GM21367 (cell line): Measurements from ENCODE around the gene PKNOX2.

ENCODE experiments used
- ATAC-seq: cut with Tn5 transposase; IDR thresholded peaks from one replicate; pipeline ENCODE4 v1.9.1; 2021; ENCODE audit not compliant: unreplicated experiment

PKNOX2 gene

DNA sequence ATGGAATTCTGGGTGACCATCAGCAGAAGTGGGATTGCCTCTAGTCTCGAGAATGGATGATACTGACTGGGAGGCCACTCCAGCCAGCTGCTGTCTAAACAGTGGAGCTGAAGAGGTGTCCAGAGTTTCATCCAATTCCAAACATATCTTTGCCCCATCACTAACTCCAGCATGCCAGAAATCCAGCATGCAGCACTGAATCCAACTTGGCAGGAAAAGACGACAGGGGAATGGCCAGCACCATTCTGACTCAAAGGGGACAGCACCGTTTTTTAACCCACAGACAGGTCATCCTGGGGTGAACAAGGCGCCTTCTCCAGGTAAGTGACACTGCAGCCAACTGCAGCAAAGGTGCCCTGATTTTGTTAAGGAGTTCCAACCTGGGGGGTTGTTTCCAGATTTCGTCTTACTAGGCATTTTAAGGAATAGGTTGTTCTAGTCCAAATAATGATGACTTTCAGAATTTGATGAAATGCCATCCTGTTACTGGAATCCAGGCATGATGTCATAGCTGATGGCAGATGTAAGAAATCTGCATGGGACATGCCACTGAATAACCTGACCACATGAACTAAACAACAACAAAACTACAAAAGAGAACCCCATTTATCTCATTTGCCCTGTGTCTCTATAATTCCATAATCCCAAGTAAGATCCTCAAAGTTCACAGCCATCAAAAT lies 299.2 kb downstream of the PKNOX2 start:
- ATAC-seq: no peak

DNA sequence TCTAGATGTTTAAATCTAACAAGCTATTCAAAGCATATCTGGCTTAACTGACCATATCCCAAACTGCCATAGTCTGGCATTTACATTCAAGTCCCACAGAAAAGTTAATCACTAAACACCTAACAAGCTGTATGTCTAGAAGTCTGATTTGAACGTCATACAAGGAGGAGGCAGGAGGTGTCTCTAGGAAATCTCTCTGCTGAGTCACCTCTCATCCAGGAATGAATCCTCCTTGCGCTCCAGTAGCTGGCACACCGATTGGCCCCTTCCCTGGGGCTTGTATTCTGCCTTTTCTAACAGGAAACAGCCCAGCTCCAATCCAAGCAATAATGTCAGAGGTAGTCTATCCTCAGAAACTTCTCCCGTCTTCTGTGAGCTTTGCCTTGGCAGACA lies 299.7 kb downstream of the PKNOX2 start:
- no peak for ATAC-seq

DNA sequence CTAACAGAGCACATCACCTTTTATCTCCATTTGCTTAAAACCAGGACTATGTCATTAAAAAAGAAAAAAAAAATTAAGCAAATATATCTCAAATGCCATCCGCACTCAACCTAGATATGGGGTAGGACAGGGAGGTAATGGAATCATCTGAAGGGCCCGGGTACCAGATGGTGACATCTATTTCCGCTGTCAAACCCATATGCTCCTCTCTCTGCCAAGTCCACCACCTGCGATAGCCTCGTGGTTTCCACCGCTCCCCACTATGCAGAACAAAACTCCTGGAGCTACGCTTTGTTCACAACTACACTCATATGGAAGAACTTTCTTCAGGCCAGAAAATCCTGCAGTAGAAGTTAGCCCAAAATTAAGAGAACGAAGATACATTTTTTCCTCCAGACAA lies 300.1 kb downstream of the PKNOX2 start:
- no peak for ATAC-seq

DNA sequence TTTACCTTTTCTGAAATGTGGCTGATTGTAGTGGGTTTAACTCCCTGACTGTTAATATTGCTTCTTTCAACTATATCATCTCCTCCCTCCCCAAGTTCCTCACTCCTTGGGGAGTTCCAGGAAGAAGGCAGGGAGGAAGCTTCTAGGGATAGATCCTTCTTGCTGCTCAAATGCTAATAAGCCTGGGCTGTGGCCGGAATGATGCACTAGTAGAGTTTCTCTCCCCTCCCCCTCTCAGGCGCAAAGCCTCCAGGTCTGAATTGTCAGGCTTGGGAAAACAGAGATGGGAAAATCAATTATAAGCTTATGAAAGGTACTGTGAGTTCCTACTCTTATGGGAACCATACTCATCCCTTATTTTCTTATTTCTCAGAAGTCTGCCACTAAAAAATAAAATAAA lies 300.7 kb downstream of the PKNOX2 start:
- ATAC-seq: no peak

DNA sequence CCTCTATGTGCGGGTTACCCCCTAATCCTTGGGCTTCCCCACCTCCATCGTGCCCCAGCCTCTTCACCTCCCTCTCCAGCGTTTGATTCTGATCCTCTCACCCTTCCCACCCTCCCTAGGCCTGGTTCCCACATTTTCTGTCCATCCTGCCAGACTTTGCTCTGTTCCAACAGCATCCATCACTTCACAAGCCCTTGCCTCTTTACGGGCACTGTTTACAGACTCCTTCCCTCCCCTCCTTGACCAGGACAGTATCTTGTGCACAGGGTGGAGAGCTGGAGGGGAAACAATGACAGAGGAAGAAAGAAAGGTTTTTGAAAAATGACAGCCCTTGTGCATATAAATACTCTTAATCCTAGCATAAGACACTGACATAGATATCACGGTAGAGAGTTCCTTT lies 301.1 kb downstream of the PKNOX2 start:
- no peak for ATAC-seq

DNA sequence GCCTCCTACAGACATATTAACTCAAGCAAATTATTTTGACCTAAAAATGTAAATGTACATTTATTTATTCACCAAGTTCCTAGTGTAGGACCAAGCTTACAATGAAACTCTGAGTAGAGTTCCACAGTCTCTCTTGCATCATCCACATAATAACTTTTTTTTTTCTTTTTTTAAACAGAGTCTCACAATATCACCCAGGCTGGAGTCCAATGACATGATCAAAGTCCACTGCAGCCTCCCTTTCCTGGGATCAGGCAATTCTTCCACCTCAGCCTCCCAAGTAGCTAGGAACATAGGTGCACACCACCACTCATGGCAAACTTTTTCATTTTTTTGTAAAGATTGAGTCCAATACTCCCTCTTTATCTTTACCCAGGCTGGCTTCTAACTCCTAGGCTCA lies 303.5 kb downstream of the PKNOX2 start:
- ATAC-seq: no peak

DNA sequence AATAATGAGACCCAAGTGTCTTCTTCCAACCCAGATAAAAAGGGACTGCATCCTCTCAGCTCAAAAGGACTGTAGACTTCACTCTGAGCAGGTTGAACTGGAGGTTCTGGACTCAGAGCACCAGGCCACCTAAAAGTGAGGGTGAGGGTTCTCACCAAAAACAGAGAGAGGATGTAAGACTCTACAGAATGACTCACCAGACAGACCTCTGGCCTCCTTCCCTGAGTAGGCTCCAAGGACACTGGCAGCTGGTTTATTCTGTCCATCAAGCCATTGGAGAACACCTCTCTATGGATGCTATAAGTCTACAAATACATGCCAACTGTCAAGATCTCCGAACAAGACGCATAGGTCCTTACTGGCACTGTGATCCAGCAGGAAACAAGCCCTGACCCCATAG lies 304.3 kb downstream of the PKNOX2 start:
- ATAC-seq: no peak

DNA sequence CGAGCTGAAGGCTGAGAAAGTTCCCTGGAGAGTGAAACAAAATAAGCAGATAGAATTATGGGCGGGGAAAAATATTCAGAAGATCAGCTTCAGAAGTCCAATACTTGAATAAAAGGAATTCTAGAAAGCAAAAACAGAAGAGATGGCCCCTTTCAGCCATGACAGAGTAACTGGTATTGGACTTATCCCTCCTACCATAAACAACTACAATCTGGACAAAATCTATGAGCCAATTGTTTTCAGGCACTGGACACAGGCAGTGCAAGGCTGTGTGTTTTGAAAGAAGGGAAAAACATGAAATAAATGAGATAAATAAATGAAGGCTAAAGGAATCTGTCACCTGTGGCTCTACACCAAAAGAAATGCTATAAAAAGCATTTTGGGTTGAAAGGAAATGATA lies 305.8 kb downstream of the PKNOX2 start:
- ATAC-seq: no peak

DNA sequence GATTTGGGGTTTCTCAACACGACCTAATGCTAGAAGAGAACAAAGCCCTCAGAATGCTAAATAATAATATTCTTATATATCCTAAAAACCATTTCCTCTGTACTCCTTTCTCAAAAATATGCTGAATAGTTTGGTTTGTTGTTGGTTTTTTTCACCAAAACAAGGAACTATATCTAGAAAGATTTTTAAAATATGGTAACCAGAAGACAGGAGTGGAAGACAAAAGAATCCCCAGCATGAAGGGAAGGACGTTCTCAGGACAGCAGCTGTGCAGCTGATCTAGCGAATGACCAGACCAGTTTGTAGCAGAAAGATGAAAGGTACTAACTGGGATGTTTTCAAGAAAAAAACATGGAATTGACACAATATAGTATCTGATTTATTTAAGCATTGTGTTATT lies 312.2 kb downstream of the PKNOX2 start:
- no peak for ATAC-seq

DNA sequence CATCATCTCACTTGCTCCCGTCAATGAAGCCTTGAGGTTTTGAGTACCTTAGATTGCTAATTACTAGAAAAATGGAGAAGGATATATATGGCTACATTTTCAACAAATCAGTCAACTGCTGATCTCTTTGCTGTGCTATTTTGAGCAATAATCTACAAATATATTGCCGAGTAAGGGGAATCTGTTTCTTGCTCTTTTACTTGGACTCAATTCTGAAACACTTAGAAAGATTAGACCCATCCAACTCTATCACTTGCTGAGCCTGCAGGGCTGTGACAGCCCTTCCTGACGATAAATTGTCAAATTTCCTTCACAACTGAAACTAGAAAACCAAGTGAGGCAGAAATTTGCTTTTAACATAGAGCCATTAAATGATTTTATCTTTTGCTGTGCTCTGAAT lies 314.6 kb downstream of the PKNOX2 start:
- no peak for ATAC-seq

DNA sequence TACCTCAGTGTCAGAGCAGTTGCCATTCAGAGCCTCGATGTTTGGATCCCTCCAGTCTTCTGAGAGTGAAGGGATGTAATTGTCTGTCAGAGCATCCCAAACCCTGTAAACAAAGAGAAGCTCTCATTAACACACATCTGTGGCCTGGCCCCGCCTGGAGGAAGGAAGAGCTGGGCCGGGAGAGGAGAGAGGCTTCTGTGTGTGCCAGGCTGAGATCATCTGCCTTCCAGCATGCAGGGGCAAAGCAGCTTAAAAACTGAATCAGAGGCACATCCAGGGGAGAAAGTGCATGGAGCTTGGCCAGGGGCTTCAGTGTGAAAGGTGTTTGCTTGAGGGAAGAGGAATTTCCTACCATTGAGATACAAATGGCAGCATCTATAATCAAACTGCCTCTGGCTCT lies 317.0 kb downstream of the PKNOX2 start:
- ATAC-seq: no peak
